Measurements from ENCODE around the gene RNF169.
"Not testable (repeated sequence)": the region's sequence is repeated elsewhere in the genome, so short reads cannot be mapped to it uniquely, and the experiment has no call there.

The RNF169 gene

GRCh38 chr11:74771139-74771538 lies 22.5 kb downstream of the RNF169 start:
- no peak for FAIRE-seq

DNA sequence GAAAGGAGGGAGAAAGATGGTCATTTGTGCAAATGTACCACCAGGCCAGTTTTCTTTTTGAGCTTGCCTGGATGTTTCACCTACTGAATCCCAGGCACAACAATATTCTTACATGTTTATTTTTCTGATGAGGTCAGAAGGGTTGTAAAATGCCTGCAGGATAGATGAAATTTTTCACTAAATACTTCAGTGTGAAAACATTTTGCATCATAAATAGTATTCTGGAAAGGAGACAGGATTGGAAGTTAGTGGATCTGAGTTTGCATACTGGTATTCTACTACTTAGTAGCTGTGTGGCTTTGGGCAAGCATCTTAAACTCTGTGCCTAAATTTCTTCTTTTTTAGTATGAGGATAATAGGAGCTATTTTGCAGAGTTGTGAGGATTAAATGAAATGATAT lies 24.8 kb downstream of the RNF169 start:
- FAIRE-seq: no peak

DNA sequence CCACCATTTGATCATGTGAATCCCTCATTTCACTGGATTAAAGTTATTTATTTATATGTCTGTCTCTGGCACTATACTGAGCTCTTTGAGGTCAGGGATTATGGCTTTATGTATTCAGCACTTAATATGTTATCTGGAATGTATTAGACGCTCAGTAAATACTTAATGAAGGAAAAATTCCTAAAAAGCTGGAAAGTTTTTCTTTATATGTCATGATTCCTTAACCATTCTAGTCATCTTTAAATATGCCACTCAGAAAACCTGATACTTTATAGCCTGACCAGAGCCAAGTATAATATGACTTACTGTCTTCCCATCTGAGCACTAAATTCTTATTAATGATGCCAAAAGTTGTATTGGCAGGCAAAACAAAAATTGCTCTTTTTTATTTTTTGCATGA lies 27.1 kb downstream of the RNF169 start:
- FAIRE-seq: no peak

DNA sequence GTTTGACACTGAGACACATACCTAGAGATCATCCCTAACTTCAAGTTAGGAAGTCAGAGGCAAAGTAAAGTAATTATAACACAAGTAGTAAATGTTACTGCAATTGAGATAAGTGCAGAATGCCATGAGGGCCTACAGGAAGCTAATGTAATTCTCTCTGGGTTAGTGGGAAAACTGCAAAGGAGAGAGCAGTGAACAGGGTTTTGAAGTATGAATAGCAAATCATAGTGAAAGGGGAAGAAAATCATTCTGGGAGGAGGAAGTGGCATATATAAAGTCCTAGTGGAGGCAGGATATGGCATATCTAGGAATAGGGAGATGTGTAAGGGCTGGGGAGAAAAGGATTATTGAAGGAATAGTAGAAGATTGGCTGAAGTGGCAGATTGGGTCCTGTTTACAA lies 27.9 kb downstream of the RNF169 start:
- no peak for FAIRE-seq

DNA sequence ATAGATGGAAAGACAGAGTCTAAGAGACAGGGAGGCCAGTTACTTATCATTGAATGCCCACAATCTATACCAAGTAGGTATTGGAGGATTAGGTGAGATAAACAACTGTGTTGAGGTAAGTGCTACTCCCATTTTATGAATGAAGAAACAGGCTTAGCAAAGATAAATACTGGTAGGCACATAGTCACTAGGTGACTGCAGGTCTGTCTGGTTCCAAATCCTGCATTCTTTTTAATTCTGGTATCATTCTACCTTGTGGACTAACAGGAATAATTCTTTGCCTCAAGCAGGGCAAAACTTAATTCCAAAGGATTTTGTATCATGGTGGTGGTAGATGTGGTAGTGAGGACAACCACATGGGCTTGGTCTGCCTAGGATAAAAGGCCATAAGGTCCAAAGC lies 28.4 kb downstream of the RNF169 start:
- no peak for FAIRE-seq

DNA sequence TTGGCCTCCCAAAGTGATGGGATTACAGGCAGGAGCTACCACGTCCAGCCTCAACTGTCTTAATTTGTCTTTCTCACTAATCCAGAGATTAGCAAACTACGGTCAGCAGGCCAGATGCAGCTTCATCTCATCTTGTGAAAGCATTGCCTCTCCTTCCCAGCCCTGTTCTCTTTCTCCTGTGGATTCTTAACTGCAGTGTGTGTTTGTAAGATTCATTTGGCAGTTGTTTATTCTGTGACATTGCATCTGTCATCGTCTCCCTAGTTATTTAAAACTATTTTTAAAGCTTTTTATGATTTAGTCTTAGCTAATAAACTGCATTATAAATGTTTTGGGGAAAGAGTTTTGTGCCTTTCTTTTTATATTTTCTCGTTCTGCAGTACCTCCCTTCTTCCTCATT lies 29.2 kb downstream of the RNF169 start:
- no peak for FAIRE-seq

GRCh38 chr11:74778581-74778980 lies 29.9 kb downstream of the RNF169 start:
- no peak for FAIRE-seq

GRCh38 chr11:74780248-74781005 lies 31.8 kb downstream of the RNF169 start:
- FAIRE-seq: no peak

DNA sequence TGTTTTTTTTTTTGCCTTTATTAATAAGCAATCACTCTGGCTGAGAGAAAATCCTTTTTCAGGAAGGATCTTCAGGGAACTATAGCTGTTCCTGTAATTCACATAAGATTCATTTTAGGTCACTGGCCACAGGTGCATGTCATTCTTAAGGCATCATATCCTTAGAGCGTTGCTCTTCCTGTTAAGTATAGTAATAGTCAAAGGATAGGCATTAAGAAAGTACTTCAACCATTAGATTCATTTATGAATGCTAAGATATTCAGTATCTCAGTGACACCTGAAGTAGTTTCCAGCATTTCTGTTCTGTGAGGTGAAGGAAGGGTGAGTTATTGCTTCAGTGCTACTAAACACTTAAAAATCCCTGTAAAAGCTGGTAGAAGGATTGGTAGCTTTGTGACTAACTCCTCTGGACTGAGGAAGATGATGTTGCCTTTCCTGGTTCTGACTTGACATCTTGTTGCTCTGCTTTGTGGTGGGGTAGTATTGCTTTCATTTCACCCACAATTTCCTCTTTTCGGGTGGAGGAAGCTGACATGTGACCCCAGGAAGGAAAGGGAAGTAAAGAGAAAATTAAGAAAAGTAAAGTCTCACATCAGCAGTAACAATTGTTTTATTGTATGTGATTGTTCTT lies 34.7 kb downstream of the RNF169 start:
- FAIRE-seq: no peak

GRCh38 chr11:74784234-74784633 lies 35.6 kb downstream of the RNF169 start:
- no peak for FAIRE-seq

DNA sequence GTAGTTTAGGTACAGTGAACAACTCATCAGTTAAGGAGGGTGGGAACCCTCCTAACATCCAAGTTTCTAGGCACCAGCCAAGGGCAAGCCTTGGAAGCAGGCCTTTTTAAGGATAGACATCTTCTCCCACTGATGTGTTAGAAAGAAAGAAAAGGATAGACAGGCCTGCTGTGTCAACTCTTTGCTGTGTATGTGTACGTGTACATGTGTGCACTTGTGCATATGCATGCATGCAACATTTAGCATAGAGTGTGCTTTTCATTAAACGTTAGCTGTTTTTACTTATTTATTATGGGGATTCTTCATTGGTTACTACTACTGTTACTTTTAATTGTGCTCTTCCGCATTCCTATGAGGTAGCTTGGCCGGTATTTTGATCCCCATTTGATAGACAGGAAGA lies 36.1 kb downstream of the RNF169 start:
- FAIRE-seq: no peak

DNA sequence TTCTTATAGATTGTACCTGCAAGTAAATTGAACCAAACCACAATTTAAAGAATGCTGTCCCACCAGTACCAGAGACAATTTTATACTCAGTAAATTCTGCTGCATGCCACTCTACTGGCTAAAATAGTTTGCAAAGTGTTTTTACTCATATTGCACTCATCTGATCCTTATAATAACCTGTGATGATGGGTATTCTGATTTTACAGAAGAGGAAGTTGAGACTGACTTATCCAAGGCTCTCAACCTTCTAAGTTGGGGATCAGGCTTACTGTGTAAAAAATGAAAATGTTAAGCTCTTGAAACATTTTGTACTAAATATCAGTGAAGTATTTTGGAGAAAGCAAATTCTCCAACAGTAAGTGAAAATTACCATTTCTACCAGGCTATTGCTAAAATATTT lies 37.9 kb downstream of the RNF169 start:
- no peak for FAIRE-seq

GRCh38 chr11:74791333-74792100 lies 42.9 kb downstream of the RNF169 start:
- FAIRE-seq: no peak

GRCh38 chr11:74806267-74806666 lies 57.6 kb downstream of the RNF169 start:
- FAIRE-seq: no peak

DNA sequence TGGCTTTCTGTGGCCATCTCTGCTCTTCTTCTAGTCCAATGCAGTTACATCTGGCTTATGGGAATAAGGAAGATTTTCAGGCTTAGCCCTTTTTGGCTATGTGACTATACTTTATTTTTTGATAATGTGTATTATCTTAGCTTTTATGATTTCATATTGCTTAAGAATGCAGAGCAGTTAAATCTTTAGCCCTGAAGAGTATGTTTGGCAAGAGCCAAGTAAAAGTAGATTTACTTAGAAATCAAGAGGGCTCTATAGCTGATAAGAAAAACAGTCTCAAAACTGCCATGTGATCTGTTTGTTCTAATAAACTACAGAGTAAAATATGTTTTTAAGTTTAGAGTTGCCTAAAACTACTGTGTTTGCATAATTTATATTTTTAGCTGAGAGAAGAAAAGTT lies 61.2 kb downstream of the RNF169 start:
- no peak for FAIRE-seq

DNA sequence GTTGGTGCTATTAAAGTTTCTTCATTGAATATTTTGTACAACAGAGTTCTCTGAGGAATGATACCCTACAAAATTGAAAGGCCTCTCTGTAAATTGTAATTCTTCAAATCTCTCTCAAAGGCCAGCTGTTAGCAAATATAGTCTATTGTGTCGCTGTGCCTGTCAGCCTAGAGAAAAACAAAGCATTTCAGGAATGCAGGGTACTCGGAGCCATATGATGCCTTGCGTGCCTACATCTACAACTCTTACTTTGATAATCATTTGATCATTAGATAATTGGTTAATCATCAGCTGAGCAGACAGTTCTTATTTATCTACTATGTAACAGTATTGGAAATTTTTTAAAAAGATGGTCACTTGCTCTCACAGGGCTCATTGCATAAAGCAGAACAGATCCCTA lies 67.3 kb downstream of the RNF169 start:
- no peak for FAIRE-seq

DNA sequence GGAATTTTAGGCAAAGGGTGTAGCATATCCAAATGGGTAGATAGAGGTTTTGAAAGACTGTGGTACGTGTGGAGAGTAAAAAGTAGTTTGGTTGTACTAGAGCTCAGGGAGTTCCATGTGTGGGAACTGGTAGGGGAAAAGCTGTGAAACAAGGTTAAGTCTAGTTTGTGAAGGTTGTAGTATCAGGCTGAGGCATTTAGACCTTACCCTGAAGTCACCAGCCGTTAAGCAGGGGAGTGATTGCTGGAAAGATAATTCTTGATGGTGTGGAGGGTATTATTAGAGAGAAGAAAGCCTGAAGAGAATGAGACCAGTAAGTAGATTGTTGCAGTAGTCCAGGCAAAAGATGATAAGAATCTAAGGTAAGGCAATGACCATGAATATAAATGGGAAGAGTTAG lies 68.0 kb downstream of the RNF169 start:
- FAIRE-seq: no peak

- no peak for FAIRE-seq
Measured at GRCh38 chr11:74818283-74818946, 69.8 kb downstream of the RNF169 start.

- FAIRE-seq: no peak
Measured at GRCh38 chr11:74819400-74819799, 70.8 kb downstream of the RNF169 start.

GRCh38 chr11:74820763-74821162 lies 72.1 kb downstream of the RNF169 start:
- no peak for FAIRE-seq

- FAIRE-seq: no peak
Measured at GRCh38 chr11:74822170-74822569, 73.5 kb downstream of the RNF169 start.

DNA sequence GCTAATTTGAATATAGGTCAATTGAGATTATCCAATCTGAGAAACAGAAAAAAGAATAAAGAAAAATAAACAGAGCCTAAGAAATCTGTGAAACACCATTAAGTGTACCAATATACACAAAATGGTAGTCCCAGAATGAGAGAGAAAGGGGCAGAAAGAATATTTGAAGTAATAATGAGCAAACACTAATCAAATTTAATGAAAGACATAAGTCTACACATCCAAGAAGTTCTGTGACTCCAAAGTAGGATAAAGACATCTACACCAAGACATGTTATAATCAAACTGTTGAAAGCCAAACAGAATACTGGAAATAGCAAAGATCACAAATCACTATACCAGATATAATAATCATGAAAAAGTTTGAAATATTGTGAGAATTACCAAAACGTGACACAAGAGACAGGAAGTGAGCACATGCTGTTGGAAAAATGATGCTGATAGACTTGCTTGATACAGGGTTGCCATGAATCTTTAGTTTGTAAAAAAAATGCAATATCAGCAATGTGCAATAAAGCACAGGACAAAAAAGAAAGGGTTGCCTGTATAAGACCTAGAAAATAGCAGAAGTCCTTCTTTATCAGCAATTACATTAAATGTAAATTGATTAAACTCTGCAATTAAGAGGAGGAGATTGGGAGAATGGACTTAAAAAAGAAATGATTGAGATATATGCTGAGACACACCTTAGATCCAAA lies 75.8 kb downstream of the RNF169 start:
- FAIRE-seq: no peak

GRCh38 chr11:74825596-74825995 lies 76.9 kb downstream of the RNF169 start:
- not testable (repeated sequence) for FAIRE-seq

Data from colon (tissue), 2 donors.